Nephron progenitor cell (in vitro differentiated cells): ENCODE results near the gene TNFRSF17.

Experiments used
- DNase-seq: peaks from one replicate; pipeline ENCODE4 v3.0.0; 2021
- H3K27ac Mint-ChIP-seq: 2 replicates; pipeline ENCODE4 v1.8.0; 2021; ENCODE audit warnings: mild to moderate bottlenecking, moderate library complexity, mixed read lengths
- H3K27me3 Mint-ChIP-seq: 2 replicates; pipeline ENCODE4 v1.8.0; 2021; ENCODE audit warnings: mild to moderate bottlenecking, low read depth, mixed read lengths; ENCODE audit not compliant: poor library complexity
- H3K36me3 Mint-ChIP-seq: 2 replicates; pipeline ENCODE4 v1.8.0; 2021; ENCODE audit warnings: low read depth, mixed read lengths
- H3K4me1 Mint-ChIP-seq: 2 replicates; pipeline ENCODE4 v1.8.0; 2021; ENCODE audit warnings: mixed read lengths
- H3K4me3 Mint-ChIP-seq: 2 replicates; pipeline ENCODE4 v1.8.0; 2021; ENCODE audit warnings: mild to moderate bottlenecking, moderate library complexity, mixed read lengths
- H3K9me3 Mint-ChIP-seq: 2 replicates; pipeline ENCODE4 v1.8.0; 2021; ENCODE audit warnings: mild to moderate bottlenecking, moderate library complexity, mixed read lengths
- TF ChIP-seq, protein P1 (sequence below): fragments of 200-600 bp; sonication (generic); IDR thresholded peaks from 2 replicates; pipeline ENCODE4 v1.5.0; 2021; ENCODE audit warnings: antibody characterized with exemption

TNFRSF17 gene

DNA sequence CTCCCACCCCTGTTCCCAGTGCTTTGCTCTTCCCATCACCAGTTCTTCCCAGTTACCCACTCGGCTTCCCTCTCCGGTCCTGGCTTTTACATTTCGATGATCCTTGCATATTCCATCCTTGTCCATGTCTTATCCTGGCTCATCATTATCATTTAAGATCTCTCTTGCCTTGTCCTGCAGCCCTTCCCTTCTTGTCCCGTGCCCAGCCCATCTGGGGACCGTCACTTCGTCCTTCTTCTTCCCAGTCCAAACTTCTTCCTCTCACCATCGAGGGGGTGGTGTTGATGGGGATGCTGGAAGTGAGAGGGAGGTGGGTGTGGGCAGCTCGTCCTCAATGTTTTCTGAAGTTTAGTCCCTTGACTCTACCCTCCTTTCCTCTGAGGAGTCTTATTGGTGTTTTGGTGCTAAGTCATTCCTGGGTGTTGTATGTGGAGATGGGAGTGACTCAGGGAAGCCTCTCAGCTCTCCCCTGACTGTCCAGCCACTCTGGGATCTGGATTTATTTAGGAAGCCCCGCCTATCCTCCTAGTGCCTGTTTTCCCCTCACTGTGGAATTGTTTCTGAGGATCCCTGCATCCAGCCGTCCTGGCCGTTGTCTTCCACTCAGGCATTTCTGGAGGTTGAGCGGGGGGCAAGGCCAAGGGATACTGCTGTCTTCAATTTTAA, 12.5 kb downstream of the TNFRSF17 start:
- Mint-ChIP-seq H3K27me3 (peaks cover 21% of the 10 kb centered on the region), H3K27ac (no peak overlapping the region), H3K4me1 (peaks cover 39% of the 10 kb centered on the region), H3K9me3 (no peaks in the 10 kb centered on the region), H3K4me3 (peak overlapping the region; percentile 99), H3K36me3 (peaks cover 16% of the 10 kb centered on the region)
- DNase-seq, result no peak
- TF ChIP-seq, protein P1, sequence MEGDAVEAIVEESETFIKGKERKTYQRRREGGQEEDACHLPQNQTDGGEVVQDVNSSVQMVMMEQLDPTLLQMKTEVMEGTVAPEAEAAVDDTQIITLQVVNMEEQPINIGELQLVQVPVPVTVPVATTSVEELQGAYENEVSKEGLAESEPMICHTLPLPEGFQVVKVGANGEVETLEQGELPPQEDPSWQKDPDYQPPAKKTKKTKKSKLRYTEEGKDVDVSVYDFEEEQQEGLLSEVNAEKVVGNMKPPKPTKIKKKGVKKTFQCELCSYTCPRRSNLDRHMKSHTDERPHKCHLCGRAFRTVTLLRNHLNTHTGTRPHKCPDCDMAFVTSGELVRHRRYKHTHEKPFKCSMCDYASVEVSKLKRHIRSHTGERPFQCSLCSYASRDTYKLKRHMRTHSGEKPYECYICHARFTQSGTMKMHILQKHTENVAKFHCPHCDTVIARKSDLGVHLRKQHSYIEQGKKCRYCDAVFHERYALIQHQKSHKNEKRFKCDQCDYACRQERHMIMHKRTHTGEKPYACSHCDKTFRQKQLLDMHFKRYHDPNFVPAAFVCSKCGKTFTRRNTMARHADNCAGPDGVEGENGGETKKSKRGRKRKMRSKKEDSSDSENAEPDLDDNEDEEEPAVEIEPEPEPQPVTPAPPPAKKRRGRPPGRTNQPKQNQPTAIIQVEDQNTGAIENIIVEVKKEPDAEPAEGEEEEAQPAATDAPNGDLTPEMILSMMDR, result no peak

- H3K4me1 Mint-ChIP-seq, result peaks cover 39% of the 10 kb centered on the region
- no peak overlapping the region for H3K27ac Mint-ChIP-seq
- H3K36me3 Mint-ChIP-seq, result peaks cover 15% of the 10 kb centered on the region
- H3K4me3 Mint-ChIP-seq, result peak overlapping the region; percentile 99
- no peaks in the 10 kb centered on the region for H3K9me3 Mint-ChIP-seq
- DNase-seq, result no peak
- H3K27me3 Mint-ChIP-seq, result peaks cover 21% of the 10 kb centered on the region
- TF ChIP-seq, protein P1, result no peak
Measured at GRCh38 chr16:11978080-11978479, 13.1 kb downstream of the TNFRSF17 start.

GRCh38 chr16:11979013-11979672, 14.1 kb downstream of the TNFRSF17 start:
- H3K27me3 Mint-ChIP-seq, result peaks cover 18% of the 10 kb centered on the region
- H3K9me3 Mint-ChIP-seq, result no peaks in the 10 kb centered on the region
- DNase-seq, result no peak
- peaks cover 9% of the 10 kb centered on the region for H3K36me3 Mint-ChIP-seq
- H3K27ac Mint-ChIP-seq, result no peak overlapping the region
- TF ChIP-seq, protein P1, result no peak
- H3K4me3 Mint-ChIP-seq, result no peak overlapping the region
- peaks cover 39% of the 10 kb centered on the region for H3K4me1 Mint-ChIP-seq

GRCh38 chr16:11980136-11980844, 15.3 kb downstream of the TNFRSF17 start:
- no peak overlapping the region for H3K4me3 Mint-ChIP-seq
- peaks cover 14% of the 10 kb centered on the region for H3K27me3 Mint-ChIP-seq
- H3K36me3 Mint-ChIP-seq, result peaks cover 5% of the 10 kb centered on the region
- H3K27ac Mint-ChIP-seq, result no peak overlapping the region
- no peak for DNase-seq
- TF ChIP-seq, protein P1, result no peak
- peaks cover 37% of the 10 kb centered on the region for H3K4me1 Mint-ChIP-seq
- H3K9me3 Mint-ChIP-seq, result no peaks in the 10 kb centered on the region

DNA sequence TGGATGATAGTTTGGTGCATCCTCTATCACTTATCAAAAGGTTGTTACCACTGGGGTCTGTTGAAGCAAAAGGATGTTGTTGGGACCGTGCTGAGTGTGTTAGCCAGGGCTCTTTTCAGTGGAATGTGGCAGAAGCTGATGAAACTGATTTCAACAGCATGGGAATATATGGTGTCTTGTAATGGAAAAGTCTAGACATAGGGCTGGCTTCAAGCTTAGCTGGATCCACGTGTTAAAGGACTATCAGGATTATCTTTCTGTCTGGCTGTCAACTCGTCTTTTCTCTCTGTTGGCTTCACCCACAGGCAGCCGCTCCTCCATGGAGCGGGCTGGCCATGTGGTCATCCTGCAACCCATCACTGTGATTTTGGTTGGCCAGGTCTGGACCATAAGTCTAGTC, 20.2 kb downstream of the TNFRSF17 start:
- Mint-ChIP-seq H3K4me1 (peaks cover 19% of the 10 kb centered on the region), H3K36me3 (no peaks in the 10 kb centered on the region), H3K27ac (no peak overlapping the region), H3K9me3 (no peaks in the 10 kb centered on the region), H3K27me3 (peaks cover 6% of the 10 kb centered on the region), H3K4me3 (no peak overlapping the region)
- TF ChIP-seq, protein P1, result no peak
- DNase-seq, result no peak
